GM12878 (cell line): ENCODE data around the gene PEMT. TPM values are rescaled to one million over a fixed set of nuclear protein-coding genes. Genes with fewer than 3 reads are reported as not detected.

Source experiments
- ATAC-seq: fragments of 200-7000 bp; cut with Tn5 transposase; 3 replicates; pipeline ENCODE4 v1.9.1; 2020; ENCODE audit warnings: mild to moderate bottlenecking, moderate library complexity
- BruUV-seq: library from RNA; stranded (reverse); fragments of 400-500 nt; replicated peaks from 2 replicates; lab custom pipeline; 2021; lab: Mats Ljungman, UMichigan
- CTCF ChIA-PET: fragments of 300-600 bp; sonication (Branson Sonifier 250); formaldehyde crosslinking; extraction: SDS; loops from one replicate; lab custom pipeline; 2021; ENCODE audit warnings: inconsistent platforms; lab: Yijun Ruan, JAX
- POLR2A ChIA-PET: fragments of 350-600 bp; formaldehyde crosslinking; extraction: SDS; loops from one replicate; lab custom pipeline; 2021; ENCODE audit warnings: inconsistent platforms; lab: Charles Lee
- RAD21 ChIA-PET: fragments of 300-600 bp; sonication (Branson Sonifier 250); formaldehyde crosslinking; loops from one replicate; lab custom pipeline; 2023; ENCODE audit warnings: antibody characterized with exemption; ENCODE audit not compliant: unreplicated experiment; lab: Charles Lee
- SMC1A ChIA-PET: fragments of 300-600 bp; sonication (Branson Sonifier 250); formaldehyde crosslinking; loops from one replicate; lab custom pipeline; 2023; ENCODE audit not compliant: unreplicated experiment, uncharacterized antibody; lab: Charles Lee
- DNase-seq: peaks from one replicate; pipeline ENCODE4 v3.0.0-alpha.2; 2011; ENCODE audit warnings: low read depth, low spot score
- FAIRE-seq: peaks from 3 replicates; lab custom pipeline; 2011; peaks lifted over from hg19 to GRCh38; lab: Jason Lieb, UNC
- H2AFZ ChIP-seq: 2 replicates; pipeline ENCODE4 v1.6.0; 2011; ENCODE audit warnings: low read depth, low read length, control low read depth; ENCODE audit not compliant: control insufficient read depth
- H3K27ac ChIP-seq: 2 replicates; pipeline ENCODE4 v1.5.1; 2011; ENCODE audit warnings: control low read depth; ENCODE audit not compliant: control insufficient read depth, insufficient read depth
- H3K27me3 ChIP-seq, 2 experiments: replicated peaks in 1 of 2; 2 replicates each; pipeline versions ENCODE4 v1.6.0 to v1.6.1; 2011; ENCODE audit warnings: low read length in 1 of 2; ENCODE audit not compliant: control insufficient read depth in 2 of 2, insufficient read depth in 2 of 2
- H3K36me3 ChIP-seq, 2 experiments: 2 replicates each; pipeline ENCODE4 v1.5.1; 2011; ENCODE audit warnings: low read length in 1 of 2; ENCODE audit not compliant: control insufficient read depth in 2 of 2, insufficient read depth in 2 of 2
- H3K4me1 ChIP-seq: 2 replicates; pipeline ENCODE4 v1.6.1; 2011; ENCODE audit warnings: mild to moderate bottlenecking, low read length, moderate library complexity, mixed read lengths; ENCODE audit not compliant: control insufficient read depth, insufficient read depth
- H3K4me2 ChIP-seq: 2 replicates; pipeline ENCODE4 v1.6.0; 2011; ENCODE audit warnings: control low read depth; ENCODE audit not compliant: control insufficient read depth, insufficient read depth
- H3K4me3 ChIP-seq: fragments of 200-600 bp; sonication (generic); 2 replicates; pipeline ENCODE4 v1.5.1; 2016
- H3K79me2 ChIP-seq: 2 replicates; pipeline ENCODE4 v1.6.0; 2011; ENCODE audit warnings: low read length; ENCODE audit not compliant: control insufficient read depth, insufficient read depth
- H3K9ac ChIP-seq: 2 replicates; pipeline ENCODE4 v1.8.0; 2011; ENCODE audit warnings: low read length, control low read depth, mixed read lengths; ENCODE audit not compliant: control insufficient read depth, insufficient read depth
- H3K9me3 ChIP-seq: replicated peaks from 3 replicates; pipeline ENCODE4 v1.5.1; 2011; ENCODE audit warnings: mild to moderate bottlenecking, low read length; ENCODE audit not compliant: control insufficient read depth, insufficient read depth
- H4K20me1 ChIP-seq: 2 replicates; pipeline ENCODE4 v1.6.0; 2011; ENCODE audit not compliant: control insufficient read depth, insufficient read depth
- BCL11A ChIP-seq: IDR thresholded peaks from 2 replicates; pipeline ENCODE4 v1.6.1; 2011; ENCODE audit warnings: low read depth, low read length
- MEF2B ChIP-seq: fragments of 450-650 bp; IDR thresholded peaks from 2 replicates; pipeline ENCODE4 v1.6.1; 2018; ENCODE audit warnings: mild to moderate bottlenecking, moderate library complexity; ENCODE audit not compliant: partially characterized antibody, poor library complexity, severe bottlenecking
- NR2F1 ChIP-seq: fragments of 450-650 bp; conservative IDR thresholded peaks from 2 replicates; pipeline ENCODE4 v1.6.1; 2017; ENCODE audit warnings: mild to moderate bottlenecking
- ZNF592 ChIP-seq: fragments of 450-650 bp; IDR thresholded peaks from 2 replicates; pipeline ENCODE4 v1.6.1; 2017; ENCODE audit warnings: mild to moderate bottlenecking, moderate library complexity
- WGBS: methylation state at CpG from one replicate; pipeline ENCODE4 v1.1.6; 2016; ENCODE audit warnings: low lambda C conversion rate; ENCODE audit not compliant: insufficient replicate concordance, insufficient coverage; ENCODE audit errors: missing lambda C conversion rate; 5-methylcytosine and 5-hydroxymethylcytosine counted together
- in situ Hi-C: fragments of 300-500 bp; cut with MboI; formaldehyde crosslinking; loops from 9 replicates; pipeline ENCODE4 v1.14.3; 2018; ENCODE audit warnings: mixed read lengths
- intact Hi-C: fragments of 100-400 bp; cut with micrococcal nuclease; formaldehyde crosslinking; loops from one replicate; pipeline ENCODE4 v1.14.2; 2022; ENCODE audit not compliant: unreplicated experiment
- polyA plus RNA-seq, 11 experiments: library from polyadenylated mRNA; depleted of rRNA in 4 of 11; unstranded in 6 of 11; stranded (reverse) in 5 of 11; fragments of >200 nt; fragmentation: Nextera tagmentation in 4 of 11; fragmentation: Illumina TruSeq in 1 of 11; extraction: Ambion mirVana in 4 of 11; extraction: Trizol in 1 of 11; gene quantifications; 1 replicate in 1 of 11; 2 replicates in 10 of 11; pipeline versions ENCODE4 v1.2.1 to v1.2.3, GENCODE V29; 2011 to 2016; ENCODE audit warnings: inconsistent platforms in 2 of 11, missing spikeins in 2 of 11, low read depth in 1 of 11
- total RNA-seq, 4 experiments: library from RNA; depleted of rRNA in 3 of 4; stranded (reverse); fragments of >200 nt in 3 of 4; fragmentation: Illumina TruSeq in 1 of 4; extraction: Trizol in 1 of 4; gene quantifications; 2 replicates each; pipeline versions ENCODE4 v1.2.1 to v1.2.3, GENCODE V29; 2013 to 2021
- TF ChIP-seq, protein P1 (sequence below): IDR thresholded peaks from 2 replicates; pipeline ENCODE4 v1.6.1; 2012; ENCODE audit warnings: low read length, inconsistent platforms

Gene PEMT
- total and polyA plus RNA-seq, 10 of the 15 experiments (the other 5 are each of a cell fraction or from before 2014, with no cell fraction given): 2.8 to 44.7 (median 25.4) TPM

DNA sequence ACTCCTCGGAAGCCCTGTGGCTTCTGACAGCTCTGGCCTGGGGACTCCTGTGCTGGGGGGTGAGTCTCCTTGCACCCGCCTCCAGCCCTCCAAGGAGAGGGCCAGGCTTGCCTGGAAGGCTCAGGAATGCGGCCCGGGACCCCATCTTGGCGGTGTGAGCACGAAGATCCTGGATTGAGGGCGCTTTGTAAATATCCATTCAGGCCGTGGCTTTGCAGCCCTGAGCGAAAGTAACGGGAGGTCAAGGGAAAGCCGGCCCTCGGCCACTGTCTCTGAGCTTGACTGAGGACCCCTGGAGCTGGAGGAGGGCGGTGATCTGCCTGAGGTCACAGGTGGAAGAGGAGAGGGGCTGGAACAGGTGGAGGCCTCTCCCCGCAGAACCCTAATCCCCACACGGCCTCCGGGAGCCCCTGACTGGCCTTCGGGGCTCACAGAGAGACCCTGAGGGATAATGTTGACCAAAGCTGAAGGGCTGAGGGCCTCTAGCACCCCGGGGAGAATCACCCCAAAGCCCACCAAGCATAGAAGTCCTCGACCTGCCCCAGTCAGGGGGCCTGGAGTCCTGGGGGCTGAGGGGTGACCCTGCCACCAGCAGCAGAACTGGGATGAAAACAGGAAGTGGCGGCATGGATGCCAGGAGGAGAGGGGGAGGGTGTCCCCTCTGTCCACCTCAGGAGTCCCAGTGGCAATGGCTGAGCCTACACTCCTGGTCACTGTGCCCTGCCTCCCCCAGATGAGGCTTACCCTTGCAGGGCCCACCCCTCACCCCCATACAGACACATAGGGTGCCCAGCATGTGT, 87.0 kb downstream of the PEMT start (continued):
- TF ChIP-seq ZNF592: no peak
- no peak for TF ChIP-seq MEF2B
- TF ChIP-seq, protein P1, sequence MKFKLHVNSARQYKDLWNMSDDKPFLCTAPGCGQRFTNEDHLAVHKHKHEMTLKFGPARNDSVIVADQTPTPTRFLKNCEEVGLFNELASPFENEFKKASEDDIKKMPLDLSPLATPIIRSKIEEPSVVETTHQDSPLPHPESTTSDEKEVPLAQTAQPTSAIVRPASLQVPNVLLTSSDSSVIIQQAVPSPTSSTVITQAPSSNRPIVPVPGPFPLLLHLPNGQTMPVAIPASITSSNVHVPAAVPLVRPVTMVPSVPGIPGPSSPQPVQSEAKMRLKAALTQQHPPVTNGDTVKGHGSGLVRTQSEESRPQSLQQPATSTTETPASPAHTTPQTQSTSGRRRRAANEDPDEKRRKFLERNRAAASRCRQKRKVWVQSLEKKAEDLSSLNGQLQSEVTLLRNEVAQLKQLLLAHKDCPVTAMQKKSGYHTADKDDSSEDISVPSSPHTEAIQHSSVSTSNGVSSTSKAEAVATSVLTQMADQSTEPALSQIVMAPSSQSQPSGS: no peak

GRCh38 chr17:17503566-17504130, 87.9 kb downstream of the PEMT start:
- Histone ChIP-seq H3K27ac (no peak overlapping the region), H3K79me2 (no peaks in the 10 kb centered on the region), H3K9ac (no peak overlapping the region), H3K4me2 (no peak overlapping the region), H3K9me3 (no peaks in the 10 kb centered on the region), H2AFZ (no peak overlapping the region), H4K20me1 (no peaks in the 10 kb centered on the region), H3K4me3 (no peak overlapping the region), H3K4me1 (no peaks in the 10 kb centered on the region), H3K27me3 (no peaks in the 10 kb centered on the region; a peak in 2 of 4 replicates), H3K36me3 (no peaks in the 10 kb centered on the region)
- no TSS peak for BruUV-seq
- CTCF ChIA-PET: no interaction called here
- no peak for FAIRE-seq
- POLR2A ChIA-PET: no interaction called here
- SMC1A ChIA-PET: no interaction called here
- intact Hi-C loops: no loop called here
- RAD21 ChIA-PET: no interaction called here
- TF ChIP-seq NR2F1 (no peak), BCL11A (no peak)
- 19% methylated on average over 7 of the region's 7 CpGs for WGBS
- in situ Hi-C loops: no loop called here
- no peak for DNase-seq
- no peak for ATAC-seq
